GM18951 (cell line): ENCODE results near the gene SMAD3.

ENCODE experiments used
- POLR2A ChIP-seq: IDR thresholded peaks from 4 replicates; pipeline ENCODE4 v1.6.1; 2011; ENCODE audit warnings: mild to moderate bottlenecking; ENCODE audit not compliant: insufficient read length, insufficient read depth; ENCODE audit errors: extremely low read depth
- in situ Hi-C: fragments of 300-500 bp; cut with MboI; formaldehyde crosslinking; loops from one replicate; pipeline ENCODE4 v1.12.0; 2022; ENCODE audit warnings: low sequenced_read_pairs, mixed read lengths, inconsistent platforms; ENCODE audit not compliant: unreplicated experiment

The SMAD3 gene

GRCh38 chr15:67173005-67173404, 107.6 kb downstream of the SMAD3 start:
- in situ Hi-C loops = no loop called here

DNA sequence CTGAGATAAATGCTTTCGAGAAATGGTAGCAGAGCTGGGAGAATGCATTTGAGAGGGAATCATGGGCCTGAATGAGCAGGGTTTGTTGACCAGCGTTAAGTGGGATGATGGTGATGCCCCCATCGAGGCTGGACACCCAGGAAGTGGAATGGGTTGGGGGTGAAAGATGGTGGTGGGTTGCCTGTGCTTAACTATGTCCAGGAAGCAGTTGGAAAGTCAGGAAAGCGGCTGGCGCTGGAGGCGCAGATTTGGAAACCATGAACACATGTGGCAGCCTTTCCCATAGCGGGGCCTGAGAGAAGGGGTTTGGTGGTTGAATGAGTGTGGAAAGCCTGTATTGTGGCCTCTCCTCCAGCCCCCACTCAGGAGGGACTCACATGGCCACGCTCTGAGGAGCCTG, 108.4 kb downstream of the SMAD3 start:
- TF ChIP-seq POLR2A = no peak
- in situ Hi-C loops = no loop called here

More at GRCh38 chr15:67173005-67173404, 107.6 kb downstream of the SMAD3 start:
- TF ChIP-seq POLR2A = no peak

DNA sequence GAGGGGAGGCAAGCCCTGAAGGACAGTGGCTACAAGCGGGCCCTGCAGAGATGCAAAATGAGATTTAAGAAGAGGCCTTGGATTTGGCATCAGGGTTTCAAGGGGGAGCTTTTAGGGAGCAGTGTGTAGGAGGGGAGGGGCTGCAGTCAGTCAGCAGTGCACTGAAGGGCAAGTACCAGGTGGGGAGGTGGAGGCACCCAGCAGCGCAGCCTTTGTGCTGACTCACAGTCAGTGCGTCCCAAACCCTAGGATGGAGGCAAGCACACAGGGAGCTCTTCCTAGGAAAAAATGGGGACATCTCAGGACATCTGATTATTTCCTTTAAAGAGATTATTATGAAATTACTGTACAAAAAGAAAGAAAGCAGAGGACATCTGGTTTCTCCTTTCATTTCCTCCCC, 109.0 kb downstream of the SMAD3 start:
- in situ Hi-C loops = no loop called here
- TF ChIP-seq POLR2A = no peak

GRCh38 chr15:67174864-67175573, 109.6 kb downstream of the SMAD3 start:
- in situ Hi-C loops = no loop called here
- no peak for TF ChIP-seq POLR2A

DNA sequence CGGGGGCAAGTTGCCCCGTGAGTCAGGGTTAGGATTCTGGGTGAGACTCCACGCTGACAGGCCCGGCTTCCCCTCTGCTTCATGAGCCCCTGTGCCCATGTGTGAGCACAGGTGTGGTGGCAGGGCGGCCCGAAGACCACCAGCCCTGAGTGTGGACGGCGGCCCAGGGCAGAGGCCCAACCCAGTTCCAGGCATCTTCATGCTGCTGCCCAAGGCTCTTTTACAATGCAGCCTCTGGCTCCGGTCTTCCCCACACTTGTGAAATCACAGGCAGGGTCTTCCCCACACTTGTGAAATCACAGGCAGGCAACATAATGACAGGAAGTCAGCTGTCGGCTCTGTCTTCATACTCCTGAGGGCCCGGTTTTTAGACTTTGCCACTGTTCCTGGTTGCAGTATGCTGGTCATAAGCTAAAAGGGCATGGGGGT, 110.3 kb downstream of the SMAD3 start:
- in situ Hi-C loops = no loop called here
- TF ChIP-seq POLR2A = no peak

DNA sequence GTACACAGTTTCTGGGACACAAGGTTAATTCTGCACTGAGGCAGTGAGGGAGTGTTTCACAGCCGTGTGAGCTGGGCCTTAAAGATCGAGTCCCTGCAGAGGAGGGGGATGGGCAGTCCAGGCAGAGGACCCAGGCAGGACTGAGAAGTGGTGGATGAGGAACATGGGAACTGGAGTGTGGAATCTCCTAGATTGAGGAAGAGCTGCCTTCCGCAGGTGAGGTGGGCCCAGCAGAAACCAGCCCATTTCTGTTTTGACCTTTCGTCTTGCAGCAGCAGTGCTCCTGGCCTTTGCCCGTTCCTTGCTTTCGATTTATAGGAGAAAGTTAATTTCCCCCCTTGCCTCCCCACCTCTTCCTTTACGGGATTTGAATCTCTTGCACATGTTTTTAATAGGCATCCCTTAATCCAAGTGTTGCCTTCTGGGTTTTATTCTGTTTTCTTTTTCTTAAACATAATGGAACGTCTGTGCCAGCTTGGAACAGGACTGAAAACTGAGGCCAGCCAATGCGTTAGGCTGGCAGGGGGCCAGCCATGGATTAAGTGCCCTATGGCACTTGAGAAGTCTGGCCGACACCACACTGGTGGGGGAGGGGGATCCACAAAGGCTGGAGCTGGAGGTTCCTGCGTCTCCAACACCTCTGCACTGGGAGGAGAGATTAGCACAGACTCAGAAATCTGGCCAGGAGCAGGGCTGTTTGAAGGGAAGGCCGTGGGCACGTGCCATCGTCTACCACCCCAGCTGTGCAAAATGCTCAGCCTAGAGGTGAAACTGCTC, 111.0 kb downstream of the SMAD3 start:
- in situ Hi-C loops = no loop called here

GRCh38 chr15:67177752-67178151, 112.3 kb downstream of the SMAD3 start:
- TF ChIP-seq POLR2A = no peak
- in situ Hi-C loops = no loop called here

More for the DNA sequence above, 111.0 kb downstream of the SMAD3 start:
- no peak for TF ChIP-seq POLR2A

GRCh38 chr15:67178569-67179210, 113.3 kb downstream of the SMAD3 start:
- no peak for TF ChIP-seq POLR2A
- in situ Hi-C loops = no loop called here

DNA sequence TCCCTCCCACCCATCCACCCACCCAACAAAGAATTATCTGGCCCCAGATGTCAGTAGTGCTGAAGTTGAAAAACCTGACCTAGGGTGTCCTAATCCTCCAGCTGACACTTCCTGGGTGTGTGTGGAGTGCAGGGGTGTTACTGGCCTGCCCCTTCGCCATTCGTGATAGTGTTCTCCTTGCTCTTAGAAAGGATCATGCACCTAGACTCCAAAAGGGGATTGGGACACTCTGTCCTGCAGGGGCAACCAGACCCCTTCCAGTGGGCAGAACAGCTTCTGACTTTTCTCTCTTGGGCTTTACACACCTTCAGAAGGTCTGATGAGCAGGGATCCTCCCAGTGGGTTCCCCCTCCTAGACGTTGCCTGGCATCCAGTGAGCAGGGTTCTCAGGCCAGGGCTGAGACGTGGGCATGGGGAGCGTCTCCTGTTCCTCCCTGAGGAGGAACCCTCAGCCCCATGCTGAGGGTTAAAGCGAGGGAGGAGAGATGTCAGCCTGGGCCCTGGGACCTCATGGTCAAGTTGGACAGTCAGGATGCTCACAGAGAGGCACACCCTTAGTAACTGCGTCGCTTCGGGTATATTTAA, 114.1 kb downstream of the SMAD3 start:
- no peak for TF ChIP-seq POLR2A
- in situ Hi-C loops = no loop called here

DNA sequence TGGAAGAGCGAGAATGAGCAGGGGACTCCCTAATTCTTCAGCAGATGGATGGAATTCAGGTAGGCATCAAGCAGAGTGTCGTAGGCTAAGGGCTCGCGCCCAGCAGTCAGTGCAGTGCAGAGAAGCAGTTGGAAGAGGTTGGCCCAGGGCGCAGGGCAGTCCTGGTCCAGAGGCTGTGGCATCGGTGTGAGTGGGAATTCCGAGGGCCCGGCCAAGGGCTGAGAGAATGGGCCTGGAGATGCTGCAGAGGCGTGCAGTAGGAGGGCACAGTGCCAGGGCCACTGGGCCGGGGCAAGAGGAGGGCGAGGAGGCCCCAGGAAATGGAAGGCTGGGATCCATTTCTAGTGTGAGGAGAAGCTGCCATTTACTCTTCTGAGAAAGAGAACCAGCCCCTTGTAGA, 114.6 kb downstream of the SMAD3 start:
- TF ChIP-seq POLR2A = no peak
- in situ Hi-C loops = no loop called here

DNA sequence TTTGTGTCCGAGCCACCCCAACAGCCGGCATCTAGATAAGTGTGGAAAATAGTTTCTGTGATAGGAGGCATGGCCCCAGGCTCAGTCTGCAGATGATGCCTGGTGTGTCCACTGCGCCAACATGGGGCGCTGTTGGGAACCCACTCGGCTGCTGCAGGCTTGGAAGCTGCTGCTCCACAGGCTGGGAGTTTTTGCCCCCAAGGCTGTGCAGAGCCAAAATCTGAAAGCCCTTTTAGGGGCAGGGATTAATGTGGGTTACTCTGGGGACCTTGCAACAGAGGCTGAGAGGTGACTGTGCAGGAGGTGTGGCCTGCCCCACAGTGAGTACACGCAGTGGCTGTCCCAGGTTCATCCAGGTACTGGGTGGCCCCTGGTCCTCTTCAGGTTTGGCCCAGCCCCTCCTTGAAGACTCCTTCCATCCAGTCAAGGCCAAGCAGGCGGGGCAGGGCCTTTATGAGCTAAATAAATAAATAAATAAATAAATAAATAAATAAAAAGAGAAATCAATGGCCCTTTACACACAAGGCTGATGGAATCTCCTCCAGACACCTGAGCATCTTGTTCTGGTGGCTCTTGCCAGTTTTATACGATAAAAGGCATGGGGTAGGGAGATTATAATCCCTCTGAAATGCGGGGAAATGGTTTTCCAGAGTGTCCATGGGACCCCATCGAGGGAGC, 115.3 kb downstream of the SMAD3 start:
- in situ Hi-C loops = no loop called here
- TF ChIP-seq POLR2A = no peak

GRCh38 chr15:67181221-67181639, 115.8 kb downstream of the SMAD3 start:
- in situ Hi-C loops = no loop called here

More at GRCh38 chr15:67181221-67181639, 115.8 kb downstream of the SMAD3 start:
- TF ChIP-seq POLR2A = no peak
